ENCODE data around the gene VAPB. TPM values are rescaled to one million over a fixed set of nuclear protein-coding genes. Genes with fewer than 3 reads are reported as not detected.

VAPB gene
- total RNA-seq, 1 experiment from 2014 or later: 65.1 TPM

- DNase-seq: no peak
- Mint-ChIP-seq H3K27me3 (ENCODE audit: low read depth) (no peaks in the 10 kb centered on the region), H3K36me3 (ENCODE audit: insufficient read depth in 1 of 3, low read depth in 3 of 3) (peaks cover 23 to 33% (median 27%) of the 10 kb centered on the region in 3 experiments), H3K4me1 (peaks cover 68 to 73% of the 10 kb centered on the region in 2 experiments), H3K4me3 (no peak overlapping the region), H3K27ac (peak overlapping the region in 2 of 3 experiments; percentile 16 to 25; a peak in 2 of 7 replicates), H3K9me3 (peaks cover 0 to 5% of the 10 kb centered on the region in 2 experiments; a peak in 3 of 5 replicates)
- H2AK5ac ChIP-seq (ENCODE audit: insufficient read length, low read length): no peak overlapping the region
- H3K79me1 ChIP-seq (ENCODE audit: insufficient read depth, low read depth, low read length, poor library complexity, severe bottlenecking): no peaks in the 10 kb centered on the region
- TF ChIP-seq, protein P1, sequence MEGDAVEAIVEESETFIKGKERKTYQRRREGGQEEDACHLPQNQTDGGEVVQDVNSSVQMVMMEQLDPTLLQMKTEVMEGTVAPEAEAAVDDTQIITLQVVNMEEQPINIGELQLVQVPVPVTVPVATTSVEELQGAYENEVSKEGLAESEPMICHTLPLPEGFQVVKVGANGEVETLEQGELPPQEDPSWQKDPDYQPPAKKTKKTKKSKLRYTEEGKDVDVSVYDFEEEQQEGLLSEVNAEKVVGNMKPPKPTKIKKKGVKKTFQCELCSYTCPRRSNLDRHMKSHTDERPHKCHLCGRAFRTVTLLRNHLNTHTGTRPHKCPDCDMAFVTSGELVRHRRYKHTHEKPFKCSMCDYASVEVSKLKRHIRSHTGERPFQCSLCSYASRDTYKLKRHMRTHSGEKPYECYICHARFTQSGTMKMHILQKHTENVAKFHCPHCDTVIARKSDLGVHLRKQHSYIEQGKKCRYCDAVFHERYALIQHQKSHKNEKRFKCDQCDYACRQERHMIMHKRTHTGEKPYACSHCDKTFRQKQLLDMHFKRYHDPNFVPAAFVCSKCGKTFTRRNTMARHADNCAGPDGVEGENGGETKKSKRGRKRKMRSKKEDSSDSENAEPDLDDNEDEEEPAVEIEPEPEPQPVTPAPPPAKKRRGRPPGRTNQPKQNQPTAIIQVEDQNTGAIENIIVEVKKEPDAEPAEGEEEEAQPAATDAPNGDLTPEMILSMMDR (conservative IDR thresholded peaks at IDR 0.05): no peak
- no peak overlapping the region for H2BK12ac ChIP-seq (ENCODE audit: insufficient read length, low read depth, low read length)
- no peak overlapping the region for H3T11ph ChIP-seq (ENCODE audit: low read length)
- no peak overlapping the region for H3K23ac ChIP-seq (ENCODE audit: insufficient read length, low read depth, low read length)
- no peak overlapping the region for H2BK20ac ChIP-seq (ENCODE audit: low read depth, low read length, poor library complexity, severe bottlenecking)
- H3K4me1 ChIP-seq (ENCODE audit: insufficient read depth, low read length): peaks cover 5% of the 10 kb centered on the region; the same call in 1 of the 2 replicates
- no peak overlapping the region for H2AFZ ChIP-seq (ENCODE audit: low read length)
- H4K8ac ChIP-seq (replicated peaks; ENCODE audit: insufficient read length, low read depth, low read length): no peak overlapping the region
- H3K79me2 ChIP-seq (ENCODE audit: insufficient read depth, low read length): 0 out of 2 replicates have a peak, but pooled peaks cover 2% of the 10 kb centered on the region
- H3K4ac ChIP-seq (ENCODE audit: low read depth, low read length): no peak overlapping the region
- no peak overlapping the region for H3K18ac ChIP-seq (ENCODE audit: insufficient read length, low read depth, low read length)
- H4K20me1 ChIP-seq (ENCODE audit: control insufficient read depth, insufficient read depth, insufficient read length): no peaks in the 10 kb centered on the region
- H3K9ac ChIP-seq (ENCODE audit: extremely low read depth, insufficient read length, low read length): no peak overlapping the region
- H2BK5ac ChIP-seq (ENCODE audit: insufficient read length, low read length): no peak overlapping the region
- H3K27ac ChIP-seq (ENCODE audit: insufficient read length, low read depth, low read length): no peak overlapping the region
- H4K91ac ChIP-seq (ENCODE audit: insufficient read length, low read depth, low read length): no peak overlapping the region
- H3K27me3 ChIP-seq (ENCODE audit: insufficient read depth, low read length): no peaks in the 10 kb centered on the region
- no peak overlapping the region for H2BK15ac ChIP-seq (ENCODE audit: low read depth, low read length)
- no peaks in the 10 kb centered on the region for H3K9me3 ChIP-seq (ENCODE audit: control insufficient read depth, low read depth, low read length)
- no CpG with 5 or more reads among the region's 5 CpGs for WGBS (ENCODE audit: extremely low coverage, insufficient read length, low lambda C conversion rate)
- no peak overlapping the region for H2BK120ac ChIP-seq (ENCODE audit: low read depth, low read length, poor library complexity, severe bottlenecking)
- no peak overlapping the region for H3K4me2 ChIP-seq (ENCODE audit: insufficient read depth, insufficient read length, low read length)
- H3K14ac ChIP-seq (ENCODE audit: insufficient read depth, low read length): no peak overlapping the region
- H4K5ac ChIP-seq (ENCODE audit: insufficient read length, low read depth, low read length): no peak overlapping the region
- H3K56ac ChIP-seq (ENCODE audit: insufficient read length, low read depth, low read length): no peak overlapping the region
- no peaks in the 10 kb centered on the region for H3K23me2 ChIP-seq (ENCODE audit: insufficient read length, low read depth, low read length, poor library complexity, severe bottlenecking)
Observed at GRCh38 chr20:58420798-58421496, 31.9 kb downstream of the VAPB start.
